NCI-H1694 treated with DMSO at 0.1 percent for 48 hours (cell line): Measurements from ENCODE around the gene CPNE2.
"Not testable (repeated sequence)": the region's sequence is repeated elsewhere in the genome, so short reads cannot be mapped to it uniquely, and the experiment has no call there.

Source experiments
- DNase-seq: peaks from one replicate; lab custom pipeline; 2025; lab: John Stamatoyannopoulos, UW

CPNE2 gene

GRCh38 chr16:57098188-57098841, 5.9 kb downstream of the CPNE2 start:
- DNase-seq, result no peak

- DNase-seq, result not testable (repeated sequence)
Measured at GRCh38 chr16:57099965-57100364, 7.6 kb downstream of the CPNE2 start.

GRCh38 chr16:57100445-57100844, 8.1 kb downstream of the CPNE2 start:
- no peak for DNase-seq

- DNase-seq, result no peak
Measured at GRCh38 chr16:57102888-57103851, 10.8 kb downstream of the CPNE2 start.

GRCh38 chr16:57104706-57105105, 12.3 kb downstream of the CPNE2 start:
- no peak for DNase-seq

- DNase-seq, result no peak
Measured at GRCh38 chr16:57105184-57105583, 12.8 kb downstream of the CPNE2 start.

- no peak for DNase-seq
Measured at GRCh38 chr16:57106767-57107166, 14.4 kb downstream of the CPNE2 start.

- no peak for DNase-seq
Measured at GRCh38 chr16:57107321-57107922, 15.0 kb downstream of the CPNE2 start.

GRCh38 chr16:57108432-57108831, 16.0 kb downstream of the CPNE2 start:
- no peak for DNase-seq

GRCh38 chr16:57109259-57110105, 17.1 kb downstream of the CPNE2 start:
- DNase-seq, result not testable (repeated sequence)

GRCh38 chr16:57110937-57111336, 18.6 kb downstream of the CPNE2 start:
- no peak for DNase-seq

GRCh38 chr16:57111420-57111819, 19.0 kb downstream of the CPNE2 start:
- DNase-seq, result no peak

- DNase-seq, result no peak
Measured at GRCh38 chr16:57112403-57113041, 20.1 kb downstream of the CPNE2 start.

GRCh38 chr16:57113042-57113453, 20.7 kb downstream of the CPNE2 start:
- DNase-seq, result no peak

GRCh38 chr16:57113664-57114063, 21.3 kb downstream of the CPNE2 start:
- no peak for DNase-seq

- no peak for DNase-seq
Measured at GRCh38 chr16:57115168-57115513, 22.8 kb downstream of the CPNE2 start.

GRCh38 chr16:57115514-57116182, 23.3 kb downstream of the CPNE2 start:
- DNase-seq, result no peak

- DNase-seq, result no peak
Measured at GRCh38 chr16:57118461-57119084, 26.2 kb downstream of the CPNE2 start.

GRCh38 chr16:57123216-57123973, 31.0 kb downstream of the CPNE2 start:
- DNase-seq, result no peak
